Epithelial cell of proximal tubule (primary cell): ENCODE results near the gene GFPT1. TPM values are rescaled to one million over a fixed set of nuclear protein-coding genes. Genes with fewer than 3 reads are reported as not detected.
"Not testable (repeated sequence)": the region's sequence is repeated elsewhere in the genome, so short reads cannot be mapped to it uniquely, and the experiment has no call there.

Experiments
- DNase-seq: peaks from one replicate; pipeline ENCODE4 v3.0.0-alpha.2; 2011; ENCODE audit warnings: low read depth
- H3K4me3 ChIP-seq: 2 replicates; pipeline ENCODE4 v1.5.1; 2011; ENCODE audit warnings: low read depth, mild to moderate bottlenecking, low read length
- CTCF ChIP-seq: conservative IDR thresholded peaks from 2 replicates; pipeline ENCODE4 v1.5.1; 2012; ENCODE audit warnings: low read depth, mild to moderate bottlenecking, low read length
- total RNA-seq: library from RNA; depleted of rRNA; stranded (reverse); fragments of >200 nt; gene quantifications from 2 replicates; pipeline ENCODE4 v1.2.3, GENCODE V29; 2015

GFPT1 gene
- total RNA-seq, 1 donor from 2014 or later: 20.3 TPM

DNA sequence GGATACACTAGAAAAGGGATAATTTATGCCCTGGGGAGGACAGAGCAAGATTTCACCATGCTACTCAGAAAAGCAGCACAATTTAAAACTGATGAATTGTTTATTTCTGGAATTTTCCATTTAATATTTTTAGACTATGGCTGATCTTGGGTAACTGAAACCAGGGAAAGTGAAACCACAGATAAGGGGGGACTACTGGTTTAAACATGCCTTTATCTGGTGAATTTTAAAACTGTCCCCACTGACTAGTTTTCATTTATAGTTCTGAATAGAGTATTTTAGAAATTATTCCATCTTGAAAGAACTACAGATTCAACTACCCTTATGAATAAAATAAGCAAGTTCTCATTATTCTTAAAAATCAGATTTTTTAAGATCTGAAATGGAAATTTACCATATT, 35.2 kb upstream of the GFPT1 start:
- DNase-seq: no peak
- no peak for TF ChIP-seq CTCF

DNA sequence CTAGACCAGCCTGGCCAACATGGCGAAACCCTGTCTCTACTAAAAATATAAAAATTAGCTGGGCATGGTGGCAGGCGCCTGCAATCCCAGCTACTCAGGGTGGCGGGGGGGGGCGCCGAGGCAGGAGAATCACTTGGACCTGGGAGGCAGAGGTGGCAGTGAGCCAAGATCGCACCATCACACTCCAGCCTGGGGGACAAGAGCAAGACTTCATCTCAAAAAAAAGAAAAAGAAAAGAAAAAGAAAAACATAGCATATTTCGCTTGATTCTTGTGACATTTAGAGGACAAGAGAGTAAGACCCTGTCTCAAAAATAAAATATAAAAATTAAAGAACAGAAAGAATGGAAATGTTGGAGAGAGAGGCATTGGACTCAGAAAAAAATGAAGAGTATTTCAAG, 32.1 kb upstream of the GFPT1 start:
- not testable (repeated sequence) for H3K4me3 ChIP-seq, DNase-seq

More for the DNA sequence above, 35.2 kb upstream of the GFPT1 start:
- H3K4me3 ChIP-seq: no peak overlapping the region

DNA sequence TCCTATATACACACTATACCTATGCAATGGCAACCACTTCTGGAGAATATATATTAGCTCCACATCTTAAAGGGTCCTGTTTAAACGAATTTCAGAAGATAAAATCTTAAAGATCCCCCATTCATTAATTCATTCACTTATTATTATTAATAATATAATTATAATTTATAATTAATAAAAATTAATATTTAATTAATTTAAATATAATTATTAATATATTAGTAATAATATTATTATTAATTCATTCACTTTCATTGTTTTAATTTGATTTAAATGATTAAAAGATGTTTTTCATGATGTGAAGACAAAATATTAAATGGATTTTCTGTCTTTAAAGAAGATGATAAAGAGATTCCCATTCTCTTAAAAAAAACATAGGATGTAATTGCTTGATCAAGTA, 29.1 kb upstream of the GFPT1 start:
- no peak for DNase-seq
- no peak for TF ChIP-seq CTCF
- no peak overlapping the region for H3K4me3 ChIP-seq

DNA sequence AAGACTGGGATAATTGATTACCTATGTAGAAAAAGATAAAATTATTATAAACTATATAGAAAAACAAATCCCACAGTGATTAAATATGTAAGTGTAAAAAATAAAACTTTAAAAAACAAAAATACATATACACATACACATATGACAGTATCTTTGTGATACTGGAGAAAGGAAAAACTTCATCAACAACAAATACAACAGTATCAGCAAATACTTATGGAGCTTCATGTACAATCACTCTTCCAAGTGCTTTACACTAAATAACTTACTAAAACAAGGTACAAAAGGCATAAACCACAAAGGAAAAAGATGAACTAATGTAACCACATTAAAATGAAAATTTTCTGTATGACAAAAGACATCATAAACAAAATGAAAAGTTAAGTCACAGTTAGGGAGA, 24.1 kb upstream of the GFPT1 start:
- no peak for DNase-seq
- no peak overlapping the region for H3K4me3 ChIP-seq
- TF ChIP-seq CTCF: no peak

DNA sequence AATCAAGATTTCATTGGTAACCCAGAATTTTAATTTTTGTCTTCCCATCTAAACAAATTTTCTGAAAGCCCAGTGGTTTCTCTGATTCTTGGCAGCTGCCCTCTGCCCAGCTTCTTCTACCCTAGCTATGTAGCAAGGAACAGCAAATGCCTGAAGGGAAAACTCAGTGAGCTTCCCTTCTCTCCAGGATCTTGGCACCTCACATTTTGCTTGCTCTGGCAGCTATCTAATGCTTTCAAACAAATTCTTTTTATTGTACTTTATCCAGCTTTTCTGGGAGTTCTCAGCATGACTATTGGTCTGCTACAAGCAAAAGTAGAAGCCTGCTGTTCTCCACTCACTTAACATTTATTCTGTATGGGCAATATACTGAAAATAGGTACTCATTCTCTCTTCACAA, 18.3 kb upstream of the GFPT1 start:
- no peak for TF ChIP-seq CTCF
- H3K4me3 ChIP-seq: no peak overlapping the region
- no peak for DNase-seq

DNA sequence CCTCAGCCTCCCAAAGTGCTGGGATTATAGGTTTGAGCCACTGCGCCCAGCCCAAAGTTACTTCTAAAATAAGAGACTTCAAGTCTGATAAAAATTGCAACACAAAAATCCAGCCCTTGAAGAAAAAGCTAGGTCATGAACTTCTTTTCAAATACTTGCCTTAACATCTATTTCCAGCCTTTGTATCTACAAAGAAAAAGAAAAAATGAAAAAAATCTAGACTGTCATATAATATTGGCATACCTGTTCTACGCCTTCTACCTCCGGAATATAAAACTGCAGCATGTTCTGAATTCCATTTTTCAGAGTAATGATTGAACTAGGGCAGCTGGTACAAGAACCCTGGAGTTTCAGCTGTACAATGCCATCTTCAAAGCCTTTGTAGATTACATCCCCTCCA, 13.1 kb upstream of the GFPT1 start:
- DNase-seq: no peak

DNA sequence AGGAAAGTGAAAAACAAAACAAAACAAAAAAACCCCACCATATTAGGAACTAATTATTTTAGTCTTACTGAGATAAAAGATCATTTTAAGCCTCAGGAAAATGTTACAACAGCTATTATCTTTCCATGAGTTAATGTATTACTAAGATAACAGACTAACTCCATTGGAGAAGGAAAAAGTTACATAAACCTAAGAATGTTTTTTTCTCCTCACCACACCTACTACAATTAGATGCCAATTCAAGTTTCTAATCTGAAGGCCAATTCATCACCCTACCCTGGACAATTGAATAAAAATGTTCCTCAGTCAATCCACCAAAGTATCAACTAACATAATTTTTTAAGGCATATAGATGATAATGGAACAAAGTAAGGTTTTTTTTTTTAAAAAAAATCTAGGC, 10.2 kb upstream of the GFPT1 start:
- DNase-seq: no peak
- no peak overlapping the region for H3K4me3 ChIP-seq
- TF ChIP-seq CTCF: no peak

More for the DNA sequence above, 13.1 kb upstream of the GFPT1 start:
- TF ChIP-seq CTCF: no peak
- H3K4me3 ChIP-seq: no peak overlapping the region

DNA sequence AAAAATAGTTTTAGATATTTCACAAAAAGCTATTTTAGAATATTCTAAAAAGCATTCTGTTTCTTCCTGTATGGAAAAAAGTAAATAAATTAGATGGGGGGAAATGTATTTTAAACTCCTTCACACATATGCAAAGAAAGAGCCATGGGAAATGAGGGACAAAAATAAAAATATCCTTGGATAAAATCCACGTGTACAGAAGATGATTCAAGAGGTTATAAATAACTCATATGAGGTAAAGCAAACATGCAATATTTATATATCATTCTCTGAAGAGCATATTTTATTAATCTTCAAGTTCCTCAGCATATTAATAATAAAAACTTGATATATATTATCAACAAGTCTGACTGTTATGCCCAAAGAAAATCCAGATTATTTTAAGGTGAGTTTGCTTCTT, 8.8 kb upstream of the GFPT1 start:
- no peak for DNase-seq
- no peak for TF ChIP-seq CTCF

More for the DNA sequence above, 8.8 kb upstream of the GFPT1 start:
- no peak overlapping the region for H3K4me3 ChIP-seq
